ENCODE measurements around the gene CTNNA3.

CTNNA3 gene

GRCh38 chr10:66252986-66253385 is 1443.0 kb downstream of the CTNNA3 start:
- no peak for DNase-seq

DNA sequence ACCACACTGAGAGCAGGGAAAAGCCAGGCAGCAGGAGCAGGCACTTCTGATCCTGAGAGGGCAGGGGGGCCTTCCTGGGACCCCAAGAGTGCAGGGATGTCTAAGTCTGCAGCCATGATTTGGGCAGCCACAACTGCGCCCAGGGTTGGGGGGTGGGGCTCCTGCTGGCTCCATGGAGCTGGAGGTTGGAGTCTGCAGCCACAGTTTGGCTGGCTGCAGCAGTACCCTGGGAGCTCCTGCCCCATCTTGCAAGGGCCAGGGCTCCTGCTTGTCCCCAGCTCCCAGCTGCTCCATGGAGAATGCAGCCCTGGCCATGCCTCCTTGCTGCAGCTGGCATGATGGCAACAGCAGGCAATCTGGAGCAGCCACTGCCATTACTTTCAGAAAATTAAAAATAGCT is 1449.8 kb downstream of the CTNNA3 start:
- no peak for DNase-seq

GRCh38 chr10:66244953-66245352 is 1451.0 kb downstream of the CTNNA3 start:
- no peak for DNase-seq

DNA sequence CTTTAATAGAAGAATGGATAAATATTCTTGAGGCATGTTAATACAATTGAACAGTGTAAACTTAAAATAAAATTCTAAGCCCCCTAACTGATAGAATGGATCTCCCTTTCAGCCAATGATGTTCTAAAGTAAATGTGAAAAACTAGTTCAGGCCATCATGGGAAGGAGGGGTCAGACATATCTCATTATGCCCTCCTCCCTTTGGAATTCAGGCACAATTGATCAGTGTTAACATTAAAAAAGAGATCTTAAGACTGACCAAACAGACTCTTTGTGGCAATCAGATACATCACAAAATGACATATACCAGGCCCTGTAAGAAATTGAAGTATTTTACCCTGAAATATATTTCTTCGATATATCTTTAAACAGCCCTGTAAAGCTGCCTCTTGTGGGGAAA is 1453.1 kb downstream of the CTNNA3 start:
- DNase-seq: no peak

DNA sequence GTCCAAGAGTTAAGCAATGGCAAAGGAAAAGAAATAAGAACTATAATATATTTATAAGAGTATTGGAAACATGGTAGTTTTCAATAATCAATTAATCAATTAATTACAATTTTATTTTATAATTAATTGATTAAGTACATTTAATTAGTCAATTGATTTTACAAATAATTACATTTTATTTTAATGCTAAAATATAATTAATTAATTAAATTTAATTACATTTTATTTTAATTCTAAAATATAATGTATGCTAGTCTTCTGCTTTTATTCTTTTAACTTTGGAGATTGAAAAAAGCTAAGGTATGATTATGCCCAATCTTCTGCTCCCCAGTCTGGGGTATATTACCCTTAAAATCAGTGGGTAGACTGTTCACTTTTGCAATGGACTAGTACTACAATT is 1456.9 kb downstream of the CTNNA3 start:
- no peak for DNase-seq

DNA sequence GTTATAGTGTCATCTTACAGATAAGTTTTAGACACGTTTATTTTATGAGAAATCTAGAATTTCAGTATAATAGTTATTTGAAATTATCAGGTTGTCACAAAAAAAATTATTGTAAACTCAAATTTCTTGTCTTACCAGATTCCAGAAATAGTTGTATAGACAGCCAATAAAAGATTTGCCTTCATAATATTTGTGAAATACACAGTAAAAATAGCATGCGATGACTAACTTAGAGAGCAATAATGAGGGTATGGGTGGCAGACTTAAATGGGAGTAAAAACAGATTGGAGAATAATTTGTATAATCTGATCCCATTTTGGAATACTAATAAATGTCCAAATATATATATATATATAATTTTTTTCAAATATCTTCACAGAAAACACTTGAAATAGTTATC is 1457.7 kb downstream of the CTNNA3 start:
- DNase-seq: no peak

GRCh38 chr10:66234872-66235271 is 1461.1 kb downstream of the CTNNA3 start:
- DNase-seq: no peak

DNA sequence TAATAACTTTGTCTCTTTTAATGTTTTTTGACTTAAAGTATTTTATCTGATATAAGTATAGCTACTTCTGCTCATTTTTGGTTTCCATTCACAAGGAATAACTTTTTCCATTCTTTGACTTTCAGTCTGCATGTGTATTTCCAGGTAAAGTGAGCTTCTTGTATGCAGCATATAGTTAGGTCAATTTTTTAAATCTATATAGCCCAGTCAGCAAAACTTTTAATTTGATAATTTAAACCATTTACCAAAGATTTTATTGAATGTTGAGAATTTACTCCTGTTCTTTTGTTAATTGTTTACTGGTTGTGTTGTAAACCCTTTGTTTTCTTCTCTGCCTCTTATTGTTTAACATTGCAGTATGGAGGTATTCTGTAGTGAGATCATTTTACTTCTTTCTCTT is 1467.1 kb downstream of the CTNNA3 start:
- DNase-seq: no peak

- no peak for DNase-seq
Measured at GRCh38 chr10:66223656-66224055, 1472.3 kb downstream of the CTNNA3 start.

DNA sequence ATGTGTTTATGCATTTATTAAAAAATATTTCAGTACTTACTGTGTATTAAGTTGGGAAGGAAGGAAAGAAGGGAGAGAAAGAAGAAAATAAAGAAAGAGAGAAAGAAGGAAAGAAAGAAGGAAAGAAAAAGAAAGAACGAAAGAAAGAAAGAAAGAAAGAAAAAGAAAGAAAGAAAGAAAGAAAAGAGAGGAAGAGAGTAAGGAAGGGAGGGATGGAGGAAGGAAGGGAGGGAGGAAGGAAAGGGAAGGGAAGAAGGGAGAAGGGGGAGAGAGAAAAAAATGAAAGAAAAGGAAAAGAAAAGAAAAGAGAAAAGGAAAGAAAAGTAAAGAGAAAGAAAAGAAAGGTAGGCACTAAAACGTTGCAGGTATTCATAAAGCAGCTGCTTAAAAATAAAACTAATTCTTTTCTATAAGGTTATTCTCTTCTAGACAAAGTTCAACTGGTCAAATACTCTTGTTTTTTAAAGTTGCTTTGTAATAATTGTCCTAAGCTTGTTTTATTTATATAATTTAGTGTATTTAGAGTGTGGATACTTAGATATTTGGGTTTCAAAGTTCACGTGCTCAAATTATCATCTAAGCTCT is 1473.4 kb downstream of the CTNNA3 start:
- DNase-seq: no peak

DNA sequence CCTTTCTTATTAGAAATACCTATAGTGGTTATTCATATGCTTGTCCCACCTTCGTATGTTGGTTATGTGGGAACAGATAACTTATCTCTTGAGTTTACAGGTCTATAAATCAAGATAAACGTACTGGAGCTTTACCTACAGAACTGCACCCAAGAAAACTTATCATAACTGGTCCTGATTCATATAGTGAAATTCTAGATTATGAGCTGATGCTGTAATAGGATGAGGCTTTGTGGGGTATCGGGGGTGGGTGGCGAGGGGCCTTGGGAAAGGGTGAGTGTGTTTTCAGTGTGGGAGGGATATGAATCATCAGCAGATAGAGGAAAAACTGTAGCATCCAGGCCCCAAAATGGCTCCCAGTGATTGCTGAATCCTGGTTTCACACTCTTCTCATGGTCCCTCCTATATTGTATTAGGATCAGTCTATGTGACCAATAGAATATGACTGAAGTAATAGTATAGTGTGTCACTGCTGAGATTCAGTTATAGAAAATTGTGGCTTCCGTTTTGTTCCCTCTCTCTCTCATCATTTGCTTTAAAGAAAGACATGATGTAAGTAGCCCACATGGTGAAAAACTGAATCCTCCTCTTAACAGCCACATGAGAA is 1476.9 kb downstream of the CTNNA3 start:
- DNase-seq: no peak

DNA sequence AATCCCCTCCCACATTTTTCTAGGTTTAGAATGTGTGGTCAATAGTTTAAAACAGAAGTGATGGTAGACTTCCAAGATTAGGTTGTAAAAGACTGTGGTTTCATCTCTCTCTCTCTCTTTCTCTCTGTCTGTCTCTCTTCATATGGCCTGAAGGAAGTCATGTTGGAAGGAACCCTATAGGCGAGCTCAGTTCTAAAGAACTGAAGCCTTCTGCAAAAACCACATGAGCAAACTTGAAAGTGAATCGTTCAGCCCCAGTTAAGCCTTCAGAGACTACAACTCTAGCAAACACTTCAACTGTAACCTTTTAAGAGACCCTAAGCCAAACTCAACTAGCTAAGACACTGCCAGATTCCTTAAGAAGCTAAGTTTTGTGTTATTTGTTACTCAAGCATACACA is 1477.7 kb downstream of the CTNNA3 start:
- DNase-seq: no peak

DNA sequence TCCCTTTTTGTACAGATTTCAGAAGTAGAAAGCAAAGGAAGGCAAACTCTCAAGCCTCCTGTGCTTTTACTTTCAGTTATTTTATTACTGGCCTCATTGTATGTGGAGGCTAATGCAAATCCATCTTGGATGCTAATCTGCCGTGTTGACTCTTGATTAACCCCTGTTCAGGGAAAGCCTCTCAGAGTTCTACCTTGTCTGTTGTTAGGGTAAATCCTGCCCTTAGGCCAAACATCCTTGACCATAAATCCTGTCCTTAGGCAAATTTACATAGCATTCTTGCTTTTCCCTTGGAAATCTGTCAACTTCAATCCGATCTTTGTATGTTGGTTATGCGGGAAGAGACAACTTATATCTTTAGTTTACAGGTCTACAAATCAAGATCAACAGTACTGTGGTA is 1480.1 kb downstream of the CTNNA3 start:
- no peak for DNase-seq

DNA sequence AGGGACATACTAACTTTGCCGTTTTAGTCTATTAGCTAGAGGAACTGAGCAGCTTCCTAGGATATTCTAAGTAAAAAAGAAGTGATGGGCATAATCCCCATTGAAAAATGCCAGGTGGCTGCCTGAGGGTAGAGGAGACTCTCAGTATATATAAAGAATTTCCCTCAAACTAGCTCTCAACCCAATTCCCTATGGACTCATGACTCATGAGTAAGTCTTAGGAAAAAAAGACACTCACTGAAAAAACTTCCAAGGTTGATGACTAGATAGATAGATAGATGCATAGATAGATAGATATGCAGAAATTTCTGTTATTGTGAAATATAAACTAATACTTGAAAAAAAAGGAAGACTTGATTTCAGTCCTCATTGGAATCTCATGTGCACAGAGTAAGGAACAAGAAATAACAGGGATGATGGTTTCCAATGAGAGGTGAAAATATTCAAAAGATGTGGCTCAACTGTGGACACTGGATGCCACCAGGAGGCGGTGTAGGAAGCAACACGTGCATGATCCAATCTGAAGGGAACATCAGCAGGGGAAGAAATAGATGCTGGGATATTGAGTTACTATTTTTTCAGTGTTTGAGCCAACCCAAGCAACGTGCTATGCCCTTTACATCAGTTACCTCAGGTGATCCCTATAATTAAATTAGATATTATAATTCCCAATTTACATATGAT is 1481.1 kb downstream of the CTNNA3 start:
- DNase-seq: no peak

GRCh38 chr10:66209025-66209424 is 1487.0 kb downstream of the CTNNA3 start:
- DNase-seq: no peak

DNA sequence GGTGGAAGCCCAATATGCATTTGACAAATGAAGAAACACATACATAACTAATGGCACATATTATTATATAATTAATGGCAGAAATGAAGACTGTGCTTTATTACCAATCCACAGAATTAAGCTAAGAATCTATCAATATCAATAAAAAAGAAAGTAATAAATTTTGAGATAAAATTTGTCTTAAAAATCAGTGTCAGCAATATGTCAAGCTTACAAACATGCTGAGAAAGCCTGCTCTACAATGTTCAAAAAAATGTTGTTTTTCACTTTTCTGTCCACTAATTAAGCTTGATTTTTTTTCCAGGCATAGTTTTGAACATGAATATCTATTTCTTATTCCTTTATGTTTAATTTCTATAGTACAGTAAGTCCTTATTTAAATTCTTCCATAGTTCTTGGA is 1491.2 kb downstream of the CTNNA3 start:
- no peak for DNase-seq

GRCh38 chr10:66202101-66202500 is 1493.9 kb downstream of the CTNNA3 start:
- no peak for DNase-seq

DNA sequence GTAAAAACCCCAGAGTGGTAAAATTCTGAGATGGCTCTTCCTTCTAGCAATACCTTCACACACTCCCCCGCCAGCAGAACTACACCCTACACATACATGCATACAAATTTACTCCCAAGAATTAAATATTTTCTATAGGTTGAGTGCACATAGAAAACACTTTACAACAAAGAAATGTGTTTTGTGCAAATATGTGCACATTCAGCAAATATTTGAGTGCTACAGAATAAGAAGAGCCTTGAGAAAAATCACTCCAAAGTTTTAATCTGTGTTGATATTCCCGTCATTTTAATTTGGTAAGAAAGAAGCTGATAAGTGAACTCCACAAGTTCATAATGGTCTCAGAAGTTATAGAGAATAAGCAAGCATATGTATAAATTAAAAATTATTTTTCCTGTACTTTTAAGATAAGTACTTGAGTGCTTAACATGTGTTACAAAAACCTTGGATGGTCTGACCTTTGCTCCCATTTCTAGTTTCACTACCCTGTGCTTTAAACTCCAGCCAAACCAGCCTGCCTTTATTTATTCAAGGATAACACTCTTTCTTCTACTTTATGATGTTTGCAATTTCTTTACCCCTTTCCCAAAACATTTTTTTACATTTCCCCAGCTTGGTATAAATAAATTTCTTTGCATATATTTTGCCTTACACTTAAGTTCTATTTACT is 1503.7 kb downstream of the CTNNA3 start:
- no peak for DNase-seq

GRCh38 chr10:66190413-66190812 is 1505.6 kb downstream of the CTNNA3 start:
- DNase-seq: no peak

DNA sequence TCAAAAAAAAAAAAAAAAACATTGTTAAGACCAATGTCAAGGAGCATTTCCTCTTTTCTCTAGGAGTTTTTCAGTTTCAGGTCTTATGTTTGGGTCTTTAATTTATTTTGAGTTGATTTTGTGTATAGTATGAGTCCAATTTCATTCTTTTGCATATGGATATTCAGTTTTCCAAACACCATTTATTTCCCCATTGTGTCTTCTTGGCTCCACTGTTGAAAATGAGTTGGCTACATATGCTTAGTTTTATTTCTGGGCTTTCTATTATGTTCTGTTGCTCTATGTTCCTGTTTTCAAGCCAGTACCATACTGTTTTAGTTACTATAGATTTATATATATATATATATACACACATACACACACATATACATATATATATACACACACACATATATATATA is 1506.7 kb downstream of the CTNNA3 start:
- no peak for DNase-seq

DNA sequence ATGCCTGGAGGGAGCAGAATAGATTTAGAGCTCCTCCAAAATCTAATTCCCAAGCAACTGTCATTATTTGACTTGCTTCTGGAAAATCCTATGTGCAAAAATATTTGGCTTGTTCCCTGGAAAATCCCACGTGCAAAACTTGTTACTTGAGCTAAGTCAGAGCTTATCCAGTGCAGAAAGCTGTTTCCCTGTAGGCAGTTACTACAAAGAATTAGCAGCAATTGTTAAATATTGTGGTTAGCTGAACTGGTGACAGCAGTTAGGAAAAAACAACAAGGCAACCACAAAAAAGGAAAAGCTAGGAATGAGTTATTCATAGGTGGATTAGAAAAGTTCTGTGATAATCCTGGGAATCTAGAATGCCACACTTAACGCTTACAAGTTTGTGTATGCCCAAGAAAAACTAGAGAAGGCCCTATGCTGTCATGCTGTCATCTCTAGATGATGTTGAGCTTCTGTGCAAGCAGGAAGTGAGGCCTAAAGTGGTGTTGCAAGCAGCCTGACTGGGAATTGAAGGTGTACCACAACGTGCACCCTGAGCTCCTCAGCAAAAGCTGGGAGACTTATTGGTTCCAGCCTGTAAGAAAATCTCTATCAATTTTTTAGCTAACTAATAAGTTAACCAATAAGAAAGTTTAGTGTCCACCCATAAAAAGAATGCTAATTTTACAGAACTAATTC is 1508.8 kb downstream of the CTNNA3 start:
- DNase-seq: no peak

GRCh38 chr10:66183028-66183427 is 1513.0 kb downstream of the CTNNA3 start:
- no peak for DNase-seq

DNA sequence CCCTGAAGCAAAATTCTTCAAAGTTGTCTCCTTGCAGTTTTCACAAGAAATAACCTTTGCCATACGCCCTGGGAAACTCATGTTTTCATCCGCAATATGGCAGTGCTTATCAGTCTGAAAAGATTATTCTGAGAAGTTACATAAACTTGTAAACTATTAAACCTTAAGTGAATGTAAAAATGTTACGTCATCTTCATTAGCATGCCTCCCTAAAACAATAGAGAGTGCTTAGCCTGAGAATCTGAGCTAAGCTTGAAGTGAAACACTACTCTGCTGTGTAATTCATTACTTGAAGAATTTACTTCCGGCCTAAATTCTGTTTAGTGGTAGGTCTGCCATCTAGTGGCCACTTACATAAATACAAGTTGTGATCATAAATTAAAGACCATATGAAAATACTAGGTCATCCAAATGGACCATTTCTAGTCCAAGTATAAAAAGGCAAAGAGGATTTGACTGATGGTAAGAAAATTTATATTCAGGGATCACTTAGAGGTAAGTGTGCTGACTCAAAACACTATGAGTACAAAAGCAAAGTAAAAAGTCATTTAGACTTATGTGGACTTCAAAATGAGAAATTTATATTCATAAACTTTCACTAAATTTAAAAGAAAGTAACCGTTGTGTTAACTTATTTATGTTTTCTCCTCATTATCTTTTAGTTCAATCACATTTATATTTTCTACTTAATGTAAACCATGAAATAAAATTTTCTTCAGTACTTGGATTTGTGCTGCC is 1515.2 kb downstream of the CTNNA3 start:
- peak; percentile 3 for DNase-seq

All from effector CD4-positive, alpha-beta T cell (primary cell).